Neutrophil (primary cell): ENCODE results near the gene BPIFB2.

Source experiments
- H3K27ac ChIP-seq: fragments of 200-600 bp; sonication (generic); 2 replicates; pipeline ENCODE4 v1.5.1; 2016; ENCODE audit warnings: mild to moderate bottlenecking, moderate library complexity
- H3K27me3 ChIP-seq: fragments of 200-600 bp; sonication (generic); 2 replicates; pipeline ENCODE4 v1.6.0; 2016; ENCODE audit warnings: mild to moderate bottlenecking
- H3K36me3 ChIP-seq: fragments of 200-600 bp; sonication (generic); 2 replicates; pipeline ENCODE4 v1.5.1; 2017
- H3K4me1 ChIP-seq, 2 experiments: fragments of 200-600 bp in 1 of 2; sonication (generic) in 1 of 2; 1 replicate in 1 of 2; 2 replicates in 1 of 2; pipeline versions ENCODE4 v1.5.1 to v1.6.1; 2013 to 2016; ENCODE audit warnings: low read depth in 1 of 2, low read length in 1 of 2, mild to moderate bottlenecking in 1 of 2, moderate library complexity in 1 of 2; ENCODE audit not compliant: control insufficient read depth in 1 of 2, insufficient read depth in 1 of 2
- H3K4me3 ChIP-seq, 2 experiments: fragments of 200-600 bp in 1 of 2; sonication (generic) in 1 of 2; 1 replicate in 1 of 2; 2 replicates in 1 of 2; pipeline ENCODE4 v1.5.1; 2013 to 2016; ENCODE audit warnings: low read depth in 1 of 2, low read length in 1 of 2, mild to moderate bottlenecking in 1 of 2, moderate library complexity in 1 of 2
- H3K9me3 ChIP-seq: fragments of 200-600 bp; sonication (generic); 2 replicates; pipeline ENCODE4 v1.5.1; 2016
- TF ChIP-seq, protein P1 (sequence below): fragments of 200-600 bp; sonication (generic); IDR thresholded peaks from 2 replicates; pipeline ENCODE4 v1.5.1; 2016; ENCODE audit warnings: antibody characterized with exemption

The BPIFB2 gene

GRCh38 chr20:33061658-33062028 is 54.1 kb downstream of the BPIFB2 start:
- TF ChIP-seq, protein P1, sequence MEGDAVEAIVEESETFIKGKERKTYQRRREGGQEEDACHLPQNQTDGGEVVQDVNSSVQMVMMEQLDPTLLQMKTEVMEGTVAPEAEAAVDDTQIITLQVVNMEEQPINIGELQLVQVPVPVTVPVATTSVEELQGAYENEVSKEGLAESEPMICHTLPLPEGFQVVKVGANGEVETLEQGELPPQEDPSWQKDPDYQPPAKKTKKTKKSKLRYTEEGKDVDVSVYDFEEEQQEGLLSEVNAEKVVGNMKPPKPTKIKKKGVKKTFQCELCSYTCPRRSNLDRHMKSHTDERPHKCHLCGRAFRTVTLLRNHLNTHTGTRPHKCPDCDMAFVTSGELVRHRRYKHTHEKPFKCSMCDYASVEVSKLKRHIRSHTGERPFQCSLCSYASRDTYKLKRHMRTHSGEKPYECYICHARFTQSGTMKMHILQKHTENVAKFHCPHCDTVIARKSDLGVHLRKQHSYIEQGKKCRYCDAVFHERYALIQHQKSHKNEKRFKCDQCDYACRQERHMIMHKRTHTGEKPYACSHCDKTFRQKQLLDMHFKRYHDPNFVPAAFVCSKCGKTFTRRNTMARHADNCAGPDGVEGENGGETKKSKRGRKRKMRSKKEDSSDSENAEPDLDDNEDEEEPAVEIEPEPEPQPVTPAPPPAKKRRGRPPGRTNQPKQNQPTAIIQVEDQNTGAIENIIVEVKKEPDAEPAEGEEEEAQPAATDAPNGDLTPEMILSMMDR: no peak
- Histone ChIP-seq H3K4me1 (no peaks in the 10 kb centered on the region), H3K9me3 (no peaks in the 10 kb centered on the region), H3K4me3 (no peak overlapping the region), H3K27ac (no peak overlapping the region), H3K27me3 (peaks cover 4% of the 10 kb centered on the region), H3K36me3 (no peaks in the 10 kb centered on the region)

DNA sequence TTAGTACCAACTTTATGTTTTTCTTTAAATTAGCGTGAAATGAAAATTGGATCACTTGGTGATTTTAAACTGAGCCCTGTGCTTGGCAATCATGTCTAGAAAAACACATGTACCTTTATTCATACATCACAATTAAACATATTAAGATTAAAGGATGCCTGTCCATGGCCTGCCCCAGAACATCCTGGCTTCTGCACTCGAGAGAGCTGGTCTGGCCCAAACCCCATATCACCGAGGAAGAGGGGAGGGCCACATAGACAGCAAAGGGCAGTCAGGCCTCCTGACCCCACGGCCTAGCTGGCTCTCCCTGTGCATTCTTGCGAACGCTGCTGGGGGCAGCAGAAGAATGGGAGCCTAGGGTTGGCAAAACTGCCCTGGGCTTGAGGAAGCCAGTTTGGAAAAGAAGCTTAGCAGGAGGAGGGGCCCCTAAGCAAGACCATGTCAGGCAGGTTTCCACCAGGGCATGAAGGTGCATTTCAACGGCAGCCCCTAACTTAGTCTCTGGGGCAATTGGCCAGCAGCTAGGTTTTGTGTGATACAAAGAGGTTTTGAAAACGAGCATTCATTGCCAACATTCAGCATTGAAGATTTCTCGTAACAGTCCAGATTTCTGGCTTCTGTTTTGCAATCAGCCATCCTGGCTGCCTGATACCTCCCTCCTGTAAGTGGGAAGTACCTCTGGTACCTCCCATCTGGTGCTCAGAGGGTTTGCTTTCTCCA is 54.8 kb downstream of the BPIFB2 start:
- TF ChIP-seq, protein P1: no peak
- H3K27me3 ChIP-seq: peaks cover 4% of the 10 kb centered on the region
- H3K4me3 ChIP-seq: no peak overlapping the region
- H3K4me1 ChIP-seq: no peaks in the 10 kb centered on the region
- no peaks in the 10 kb centered on the region for H3K36me3 ChIP-seq
- no peaks in the 10 kb centered on the region for H3K9me3 ChIP-seq
- no peak overlapping the region for H3K27ac ChIP-seq

DNA sequence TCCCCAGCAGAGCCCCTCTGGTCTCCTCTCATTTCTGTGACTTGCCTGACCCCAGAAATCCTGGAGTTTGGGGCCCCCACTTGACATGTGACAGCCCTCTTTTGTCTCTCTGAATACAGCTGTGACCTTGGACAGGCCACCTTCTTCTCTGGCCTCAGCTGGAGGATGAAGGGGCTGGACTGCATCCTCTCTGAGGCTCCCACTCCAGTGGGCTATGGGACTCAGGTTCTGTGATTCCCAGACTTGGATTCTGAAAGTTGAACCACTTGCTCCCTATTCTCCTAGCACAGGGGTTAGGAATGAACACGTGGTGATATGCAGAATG is 55.3 kb downstream of the BPIFB2 start:
- Histone ChIP-seq H3K9me3 (no peaks in the 10 kb centered on the region), H3K27me3 (peaks cover 4% of the 10 kb centered on the region), H3K27ac (no peak overlapping the region), H3K36me3 (no peaks in the 10 kb centered on the region), H3K4me3 (no peak overlapping the region), H3K4me1 (peaks cover 0 to 2% of the 10 kb centered on the region in 2 experiments)
- TF ChIP-seq, protein P1: no peak

DNA sequence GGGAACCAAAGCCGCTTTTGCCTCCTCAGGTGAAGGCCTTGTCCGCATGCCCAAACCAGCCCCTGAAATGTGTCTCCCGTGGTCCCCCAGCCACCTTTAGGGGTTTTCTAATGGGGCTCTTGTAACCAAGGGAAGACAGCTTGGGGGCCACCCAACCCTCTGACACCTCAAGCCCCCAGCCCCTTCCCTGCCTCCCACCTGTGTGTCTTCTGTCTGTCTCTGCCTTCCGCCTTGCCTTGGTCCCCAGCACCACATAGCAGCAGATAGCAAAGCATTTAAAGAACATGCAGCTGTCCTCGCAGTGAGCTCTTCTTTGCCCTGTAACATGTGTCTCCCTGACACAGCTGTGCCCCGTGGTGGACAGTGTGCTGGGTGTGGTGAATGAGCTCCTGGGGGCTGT is 55.8 kb downstream of the BPIFB2 start:
- Histone ChIP-seq H3K4me3 (no peak overlapping the region), H3K36me3 (no peaks in the 10 kb centered on the region), H3K27ac (no peak overlapping the region), H3K4me1 (peaks cover 0 to 6% of the 10 kb centered on the region in 2 experiments), H3K27me3 (peaks cover 4% of the 10 kb centered on the region), H3K9me3 (no peaks in the 10 kb centered on the region)
- TF ChIP-seq, protein P1: no peak

- TF ChIP-seq, protein P1: no peak
- Histone ChIP-seq H3K4me3 (no peak overlapping the region), H3K36me3 (no peaks in the 10 kb centered on the region), H3K27ac (no peak overlapping the region), H3K4me1 (peaks cover 0 to 6% of the 10 kb centered on the region in 2 experiments), H3K9me3 (no peaks in the 10 kb centered on the region), H3K27me3 (peaks cover 4% of the 10 kb centered on the region)
These were observed 57.2 kb downstream of the BPIFB2 start for GRCh38 chr20:33064572-33065287.
